Measurements from ENCODE around the gene SORCS2. TPM values are rescaled to one million over a fixed set of nuclear protein-coding genes. Genes with fewer than 3 reads are reported as not detected.

Gene SORCS2
- polyA plus RNA-seq, 3 donors: 0.46 to 0.55 TPM; not detected in 1

- 69% methylated on average over 4 of the region's 8 CpGs for WGBS (ENCODE audit: insufficient coverage)
- Histone ChIP-seq H3K4me1 (ENCODE audit: control insufficient read depth in 1 of 2, insufficient read depth in 2 of 2, low read length in 2 of 2) (no peaks in the 10 kb centered on the region), H3K27me3 (ENCODE audit: control insufficient read depth in 2 of 2, insufficient read depth in 2 of 2, low read length in 2 of 2) (no peaks in the 10 kb centered on the region), H3K27ac (ENCODE audit: low read depth in 1 of 2, low read length in 2 of 2) (no peak overlapping the region), H3K4me3 (replicated peaks in 1 of 3; ENCODE audit: low read depth in 2 of 3, low read length in 3 of 3) (no peak overlapping the region), H3K79me2 (ENCODE audit: insufficient read depth, low read length) (no peaks in the 10 kb centered on the region), H2AFZ (ENCODE audit: insufficient read depth, low read depth, low read length, poor library complexity, severe bottlenecking) (no peak overlapping the region), H3K36me3 (replicated peaks in 1 of 2; ENCODE audit: control insufficient read depth in 1 of 2, insufficient read depth in 2 of 2, low read length in 2 of 2) (no peaks in the 10 kb centered on the region), H3K4me2 (replicated peaks; ENCODE audit: extremely low read depth, low read length, poor library complexity, severe bottlenecking) (no peak overlapping the region), H3K9me3 (replicated peaks in 1 of 2; ENCODE audit: control insufficient read depth in 1 of 2, insufficient read depth in 1 of 2, low read length in 2 of 2) (no peaks in the 10 kb centered on the region), H3K9ac (ENCODE audit: insufficient read depth, low read length, poor library complexity, severe bottlenecking) (no peak overlapping the region), H4K20me1 (ENCODE audit: insufficient read depth, low read length) (no peaks in the 10 kb centered on the region)
- peaks cover 4 to 13% (median 6%) of the 10 kb centered on the region in 3 donors for H3K27me3 Mint-ChIP-seq (ENCODE audit: low read depth in 3 of 3)
- TF ChIP-seq CTCF (IDR thresholded peaks at IDR 0.05): no peak
- H3K4me3 Mint-ChIP-seq: no peak overlapping the region
- no peaks in the 10 kb centered on the region for H3K4me1 Mint-ChIP-seq
- peaks cover 0 to 5% (median 0%) of the 10 kb centered on the region in 7 donors for H3K9me3 Mint-ChIP-seq
- intact Hi-C loops (cut with micrococcal nuclease): no loop called here
- no peak for DNase-seq
- H3K36me3 Mint-ChIP-seq: no peaks in the 10 kb centered on the region
- no peak overlapping the region for H3K27ac Mint-ChIP-seq
These were observed 168.5 kb downstream of the SORCS2 start for GRCh38 chr4:7360806-7361205.

- H3K9me3 ChIP-seq (replicated peaks in 1 of 2; ENCODE audit: control insufficient read depth in 1 of 2, insufficient read depth in 1 of 2, low read length in 2 of 2): no peaks in the 10 kb centered on the region
- H3K27me3 Mint-ChIP-seq (ENCODE audit: low read depth in 3 of 3): peaks cover 6 to 16% (median 9%) of the 10 kb centered on the region in 3 donors
- no peak overlapping the region for H3K4me3 ChIP-seq (replicated peaks in 1 of 3; ENCODE audit: low read depth in 2 of 3, low read length in 3 of 3)
These were observed 169.1 kb downstream of the SORCS2 start for GRCh38 chr4:7361280-7361895.

More at GRCh38 chr4:7361280-7361895, 169.1 kb downstream of the SORCS2 start:
- no peak overlapping the region for H3K4me2 ChIP-seq (replicated peaks; ENCODE audit: extremely low read depth, low read length, poor library complexity, severe bottlenecking)
- no peak overlapping the region for H3K9ac ChIP-seq (ENCODE audit: insufficient read depth, low read length, poor library complexity, severe bottlenecking)
- H3K27ac ChIP-seq (ENCODE audit: low read depth in 1 of 2, low read length in 2 of 2): no peak overlapping the region
- no peaks in the 10 kb centered on the region for H4K20me1 ChIP-seq (ENCODE audit: insufficient read depth, low read length)
- no peaks in the 10 kb centered on the region for H3K4me1 ChIP-seq (ENCODE audit: control insufficient read depth in 1 of 2, insufficient read depth in 2 of 2, low read length in 2 of 2)
- Mint-ChIP-seq H3K4me1 (no peaks in the 10 kb centered on the region), H3K36me3 (no peaks in the 10 kb centered on the region), H3K27ac (no peak overlapping the region), H3K4me3 (no peak overlapping the region), H3K9me3 (peaks cover 0 to 5% (median 0%) of the 10 kb centered on the region in 7 donors)
- no peak for TF ChIP-seq CTCF (IDR thresholded peaks at IDR 0.05)
- WGBS (ENCODE audit: insufficient coverage): 76% methylated on average over 13 of the region's 14 CpGs
- intact Hi-C loops (cut with micrococcal nuclease): no loop called here
- no peak for DNase-seq
- no peaks in the 10 kb centered on the region for H3K79me2 ChIP-seq (ENCODE audit: insufficient read depth, low read length)
- no peaks in the 10 kb centered on the region for H3K36me3 ChIP-seq (replicated peaks in 1 of 2; ENCODE audit: control insufficient read depth in 1 of 2, insufficient read depth in 2 of 2, low read length in 2 of 2)
- no peak overlapping the region for H2AFZ ChIP-seq (ENCODE audit: insufficient read depth, low read depth, low read length, poor library complexity, severe bottlenecking)
- H3K27me3 ChIP-seq (ENCODE audit: control insufficient read depth in 2 of 2, insufficient read depth in 2 of 2, low read length in 2 of 2): no peaks in the 10 kb centered on the region

Measured in CD14-positive monocyte (primary cell).